A673 (cell line): ENCODE data around the gene DNAAF5.
"Not testable (repeated sequence)": the region's sequence is repeated elsewhere in the genome, so short reads cannot be mapped to it uniquely, and the experiment has no call there.

Source experiments
- EZH2 ChIP-seq: fragments of 200-600 bp; sonication (generic); IDR thresholded peaks from 2 replicates; pipeline ENCODE4 v1.6.1; 2017; ENCODE audit warnings: borderline replicate concordance, low read depth, mild to moderate bottlenecking, mixed read lengths, antibody characterized with exemption, low read length; ENCODE audit not compliant: poor library complexity, severe bottlenecking
- TF ChIP-seq, protein P1 (sequence below): fragments of 300-800, 200-600 bp; sonication (generic); conservative IDR thresholded peaks from 2 replicates; pipeline ENCODE4 v1.5.1; 2017; ENCODE audit warnings: low read depth, mild to moderate bottlenecking, antibody characterized with exemption, low read length, moderate library complexity, mixed read lengths

GRCh38 chr7:744128-744520 lies 17.6 kb downstream of the DNAAF5 start:
- TF ChIP-seq, protein P1, sequence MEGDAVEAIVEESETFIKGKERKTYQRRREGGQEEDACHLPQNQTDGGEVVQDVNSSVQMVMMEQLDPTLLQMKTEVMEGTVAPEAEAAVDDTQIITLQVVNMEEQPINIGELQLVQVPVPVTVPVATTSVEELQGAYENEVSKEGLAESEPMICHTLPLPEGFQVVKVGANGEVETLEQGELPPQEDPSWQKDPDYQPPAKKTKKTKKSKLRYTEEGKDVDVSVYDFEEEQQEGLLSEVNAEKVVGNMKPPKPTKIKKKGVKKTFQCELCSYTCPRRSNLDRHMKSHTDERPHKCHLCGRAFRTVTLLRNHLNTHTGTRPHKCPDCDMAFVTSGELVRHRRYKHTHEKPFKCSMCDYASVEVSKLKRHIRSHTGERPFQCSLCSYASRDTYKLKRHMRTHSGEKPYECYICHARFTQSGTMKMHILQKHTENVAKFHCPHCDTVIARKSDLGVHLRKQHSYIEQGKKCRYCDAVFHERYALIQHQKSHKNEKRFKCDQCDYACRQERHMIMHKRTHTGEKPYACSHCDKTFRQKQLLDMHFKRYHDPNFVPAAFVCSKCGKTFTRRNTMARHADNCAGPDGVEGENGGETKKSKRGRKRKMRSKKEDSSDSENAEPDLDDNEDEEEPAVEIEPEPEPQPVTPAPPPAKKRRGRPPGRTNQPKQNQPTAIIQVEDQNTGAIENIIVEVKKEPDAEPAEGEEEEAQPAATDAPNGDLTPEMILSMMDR = not testable (repeated sequence)
- TF ChIP-seq EZH2 = not testable (repeated sequence)
